NCI-H146 treated with DMSO at 0.1 percent for 48 hours (cell line): ENCODE data around the gene TRIM62.

Experiments
- DNase-seq: peaks from one replicate; lab custom pipeline; 2025; ENCODE audit not compliant: unreplicated experiment; lab: John Stamatoyannopoulos, UW

Gene TRIM62

GRCh38 chr1:33180911-33181890, 642 bp downstream of the TRIM62 start:
- DNase-seq: peak; percentile 53

- no peak for DNase-seq
These were observed 1.5 kb downstream of the TRIM62 start for GRCh38 chr1:33180226-33180910.

- no peak for DNase-seq
These were observed 2.9 kb downstream of the TRIM62 start for GRCh38 chr1:33178836-33179439.

GRCh38 chr1:33177996-33178540, 3.8 kb downstream of the TRIM62 start:
- DNase-seq: no peak

GRCh38 chr1:33176887-33177286, 5.0 kb downstream of the TRIM62 start:
- no peak for DNase-seq

- no peak for DNase-seq
These were observed 5.4 kb downstream of the TRIM62 start for GRCh38 chr1:33176362-33176850.

GRCh38 chr1:33175865-33176264, 6.0 kb downstream of the TRIM62 start:
- no peak for DNase-seq

- no peak for DNase-seq
These were observed 8.8 kb downstream of the TRIM62 start for GRCh38 chr1:33173091-33173490.

GRCh38 chr1:33171977-33172813, 9.6 kb downstream of the TRIM62 start:
- DNase-seq: no peak

GRCh38 chr1:33170351-33171274, 11.2 kb downstream of the TRIM62 start:
- no peak for DNase-seq

GRCh38 chr1:33169290-33170055, 12.4 kb downstream of the TRIM62 start:
- DNase-seq: peak; percentile 8

- no peak for DNase-seq
These were observed 13.1 kb downstream of the TRIM62 start for GRCh38 chr1:33168556-33169289.

- DNase-seq: no peak
These were observed 14.0 kb downstream of the TRIM62 start for GRCh38 chr1:33167650-33168447.

- no peak for DNase-seq
These were observed 16.0 kb downstream of the TRIM62 start for GRCh38 chr1:33165809-33166208.

- DNase-seq: no peak
These were observed 16.6 kb downstream of the TRIM62 start for GRCh38 chr1:33165209-33165608.

GRCh38 chr1:33163621-33164519, 18.0 kb downstream of the TRIM62 start:
- DNase-seq: no peak
